ENCODE results near the gene HNRNPL.
"Not testable (repeated sequence)": the region's sequence is repeated elsewhere in the genome, so short reads cannot be mapped to it uniquely, and the experiment has no call there.

The HNRNPL gene

DNA sequence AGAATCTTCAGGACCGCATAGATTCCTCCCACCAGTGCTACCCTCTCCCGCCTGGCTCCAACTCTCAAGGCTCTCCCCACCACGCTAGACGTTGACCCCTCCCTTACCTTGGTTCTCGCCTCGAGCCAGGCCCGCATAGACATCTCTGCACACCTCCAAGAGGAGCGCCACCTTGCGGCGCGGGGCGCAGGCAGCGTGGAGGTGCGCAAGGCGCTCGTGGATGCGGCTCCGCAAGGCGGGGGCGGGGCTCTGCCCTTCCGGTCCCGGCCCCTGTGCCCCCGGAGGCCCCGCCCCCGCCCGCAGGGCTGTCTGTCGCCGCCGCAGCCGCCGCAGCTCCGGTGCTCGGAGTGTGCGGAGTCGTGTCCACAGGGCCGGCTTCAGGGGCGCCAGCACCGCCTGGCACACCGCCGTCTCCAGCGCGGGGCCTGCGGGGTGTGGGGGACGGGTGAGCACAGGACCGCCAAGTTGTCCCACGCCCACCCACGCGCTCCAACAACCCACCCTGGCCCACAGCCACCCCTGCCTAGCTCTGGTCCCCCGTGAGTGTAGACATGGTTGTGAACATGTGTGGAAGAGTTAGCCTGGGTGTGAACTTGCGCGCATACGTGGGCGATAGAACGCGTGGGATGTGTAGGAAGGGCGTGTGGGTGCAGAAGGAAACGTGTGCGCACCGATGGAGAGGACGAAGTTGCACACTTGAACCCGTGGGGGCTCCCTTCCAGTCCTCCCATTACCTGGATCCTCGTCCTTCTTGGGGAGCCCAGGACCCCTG lies 20.2 kb upstream of the HNRNPL start:
- peak; percentile 88 for DNase-seq (ENCODE audit: low read depth)

DNA sequence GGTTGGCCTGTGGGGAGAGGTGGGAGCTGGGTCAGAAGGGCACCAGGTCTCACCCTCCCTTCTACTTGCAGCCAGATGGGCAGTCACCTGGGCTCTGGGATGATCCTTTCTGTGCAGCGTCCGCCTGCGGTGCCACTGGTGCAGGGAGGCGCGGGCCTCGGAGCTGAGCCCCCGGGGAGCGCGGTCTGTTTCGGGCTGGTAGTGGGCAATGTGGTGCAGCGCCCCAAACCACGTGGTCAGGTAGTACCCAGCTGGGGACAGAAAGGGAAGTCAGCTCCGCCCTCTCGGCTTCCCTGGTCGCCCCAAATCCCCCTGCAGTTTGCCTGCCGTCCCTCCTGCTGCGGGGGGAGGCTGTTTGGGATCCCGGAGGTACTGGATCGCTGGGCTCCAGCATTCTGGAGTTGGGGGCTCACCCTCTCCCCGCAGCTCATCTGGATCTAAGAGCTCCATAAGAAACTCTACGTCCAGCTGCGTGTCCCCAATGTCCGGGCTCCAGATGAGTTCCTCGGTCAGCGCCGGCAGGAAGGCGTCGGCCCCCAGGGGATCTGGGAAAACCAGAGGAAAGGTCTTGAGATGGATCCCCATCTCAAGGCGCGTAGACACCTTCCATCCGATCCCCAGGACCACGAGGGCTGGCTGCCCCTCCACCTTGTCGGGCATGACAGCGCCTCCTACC lies 19.5 kb upstream of the HNRNPL start:
- no peak for DNase-seq (ENCODE audit: low read depth)

GRCh38 chr19:38868551-38868950 lies 18.8 kb upstream of the HNRNPL start:
- DNase-seq (ENCODE audit: low read depth): no peak

DNA sequence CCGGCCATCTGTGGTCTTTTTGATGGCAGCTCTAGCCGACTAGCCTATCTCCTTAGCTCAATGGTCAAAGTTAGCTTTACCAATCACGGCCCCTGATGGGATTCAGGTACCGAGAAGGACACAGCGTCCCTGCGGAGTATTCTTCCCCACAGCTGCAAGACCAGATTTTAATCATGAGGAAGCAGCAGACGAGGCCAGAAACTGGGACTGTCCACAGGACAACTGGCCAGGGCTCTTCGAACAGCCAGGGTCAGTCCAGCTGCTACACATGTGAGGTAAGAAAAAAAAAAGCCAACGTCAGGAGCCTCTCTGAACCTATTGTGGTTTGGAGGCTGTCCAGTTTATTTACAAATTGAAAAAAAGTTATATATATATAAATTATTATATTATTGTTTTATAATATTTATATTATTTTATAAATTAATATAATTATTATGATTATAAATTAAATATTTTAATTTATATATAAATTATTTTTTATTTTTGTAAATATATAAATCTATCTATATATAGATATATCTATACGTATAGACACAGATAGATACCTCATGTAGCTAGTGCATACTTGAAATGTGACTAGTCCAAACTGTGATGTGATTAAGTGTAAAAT lies 17.5 kb upstream of the HNRNPL start:
- DNase-seq (ENCODE audit: low read depth): no peak

DNA sequence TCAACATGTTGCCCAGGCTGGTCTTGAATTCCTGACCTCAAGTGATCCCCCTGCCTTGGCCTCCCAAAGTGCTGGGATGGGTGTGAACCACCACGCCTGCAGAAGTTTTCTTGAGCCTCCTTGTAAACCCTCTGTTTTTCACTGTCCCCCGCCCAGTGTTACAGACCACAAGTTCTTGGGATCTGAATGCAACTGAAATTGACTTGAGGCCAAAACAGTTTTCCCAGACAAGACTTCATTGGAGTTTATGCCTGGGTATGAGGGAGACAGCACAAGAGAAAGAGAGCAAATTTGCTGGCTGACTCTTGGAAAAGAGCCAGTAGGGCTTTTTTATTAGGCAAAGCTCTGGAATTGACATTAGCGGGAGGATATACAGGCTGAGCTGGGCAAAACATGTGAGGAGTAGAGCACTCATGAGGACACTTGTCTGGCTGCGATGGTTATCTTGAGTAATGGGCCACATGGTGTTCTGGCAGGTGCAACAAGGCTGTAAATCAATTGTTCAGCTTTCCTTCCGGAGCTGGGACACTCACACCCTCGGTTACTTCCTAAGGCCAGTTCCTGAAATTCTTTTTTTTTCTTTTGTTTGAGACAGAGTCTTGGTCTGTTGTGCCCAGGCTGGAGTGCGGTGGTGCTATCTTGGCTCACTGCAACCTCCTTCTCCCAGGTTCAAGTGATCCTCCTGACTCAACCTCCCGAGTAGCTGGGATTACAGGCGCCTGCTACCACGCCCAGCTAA lies 12.7 kb upstream of the HNRNPL start:
- DNase-seq (ENCODE audit: low read depth): no peak

DNA sequence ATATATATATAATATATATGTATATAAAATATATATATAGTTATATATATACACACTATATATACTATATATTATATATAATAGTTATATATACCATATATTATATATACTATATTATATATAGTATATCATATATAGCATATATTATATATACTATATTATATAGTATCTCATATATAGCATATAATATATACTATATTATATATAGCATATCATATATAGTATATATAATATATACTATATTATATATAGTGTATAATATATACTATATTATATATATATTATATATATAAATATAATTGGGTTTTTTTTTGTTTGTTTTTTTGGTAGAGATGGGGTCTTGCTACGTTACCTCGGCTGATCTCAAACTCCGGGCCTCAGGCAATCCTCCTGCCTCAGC lies 11.6 kb upstream of the HNRNPL start:
- DNase-seq (ENCODE audit: low read depth): no peak

GRCh38 chr19:38859631-38860204 lies 9.9 kb upstream of the HNRNPL start:
- not testable (repeated sequence) for DNase-seq (ENCODE audit: low read depth)

DNA sequence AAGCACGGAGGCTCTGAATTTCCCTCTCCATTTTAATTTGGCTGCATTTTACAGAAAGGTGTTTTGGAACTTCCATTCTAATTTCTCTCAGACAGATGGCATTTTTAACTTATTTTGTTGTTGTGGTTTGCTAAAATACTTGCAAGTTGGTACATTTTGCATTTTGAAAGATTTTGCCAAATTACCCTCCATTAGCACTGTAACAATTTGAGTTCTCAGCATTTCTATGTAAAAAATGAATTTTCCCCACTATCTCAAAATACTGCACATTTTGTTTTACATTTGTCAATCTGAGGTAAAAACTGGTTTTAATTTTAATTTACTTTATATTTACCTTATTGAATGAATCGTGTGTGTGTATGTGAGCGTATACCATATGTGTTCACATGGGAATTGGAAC lies 7.0 kb upstream of the HNRNPL start:
- DNase-seq (ENCODE audit: low read depth): no peak

DNA sequence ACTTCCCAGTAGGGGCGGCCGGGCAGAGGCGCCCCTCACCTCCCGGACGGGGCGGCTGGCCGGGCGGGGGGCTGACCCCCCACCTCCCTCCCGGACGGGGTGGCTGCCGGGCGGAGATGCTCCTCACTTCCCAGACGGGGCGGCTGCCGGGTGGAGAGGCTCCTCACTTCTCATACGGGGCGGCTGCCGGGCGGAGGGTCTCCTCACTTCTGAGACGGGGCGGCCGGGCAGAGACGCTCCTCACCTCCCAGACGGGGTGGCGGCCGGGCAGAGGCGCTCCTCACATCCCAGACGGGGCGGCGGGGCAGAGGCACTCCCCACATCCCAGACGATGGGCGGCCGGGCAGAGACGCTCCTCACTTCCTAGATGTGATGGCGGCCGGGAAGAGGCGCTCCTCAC lies 6.0 kb upstream of the HNRNPL start:
- not testable (repeated sequence) for DNase-seq (ENCODE audit: low read depth)

DNA sequence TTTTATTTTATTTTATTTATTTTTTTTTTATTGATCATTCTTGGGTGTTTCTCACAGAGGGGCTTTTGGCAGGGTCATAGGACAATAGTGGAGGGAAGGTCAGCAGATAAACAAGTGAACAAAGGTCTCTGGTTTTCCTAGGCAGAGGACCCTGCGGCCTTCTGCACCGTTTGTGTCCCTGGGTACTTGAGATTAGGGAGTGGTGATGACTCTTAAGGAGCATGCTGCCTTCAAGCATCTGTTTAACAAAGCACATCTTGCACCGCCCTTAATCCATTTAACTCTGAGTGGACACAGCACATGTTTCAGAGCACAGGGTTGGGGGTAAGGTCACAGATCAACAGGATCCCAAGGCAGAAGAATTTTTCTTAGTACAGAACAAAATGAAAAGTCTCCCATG lies 5.2 kb upstream of the HNRNPL start:
- not testable (repeated sequence) for DNase-seq (ENCODE audit: low read depth)

GRCh38 chr19:38853214-38853613 lies 3.4 kb upstream of the HNRNPL start:
- no peak for DNase-seq (ENCODE audit: low read depth)

GRCh38 chr19:38852231-38853044 lies 2.7 kb upstream of the HNRNPL start:
- DNase-seq (ENCODE audit: low read depth): peak; percentile 53

DNA sequence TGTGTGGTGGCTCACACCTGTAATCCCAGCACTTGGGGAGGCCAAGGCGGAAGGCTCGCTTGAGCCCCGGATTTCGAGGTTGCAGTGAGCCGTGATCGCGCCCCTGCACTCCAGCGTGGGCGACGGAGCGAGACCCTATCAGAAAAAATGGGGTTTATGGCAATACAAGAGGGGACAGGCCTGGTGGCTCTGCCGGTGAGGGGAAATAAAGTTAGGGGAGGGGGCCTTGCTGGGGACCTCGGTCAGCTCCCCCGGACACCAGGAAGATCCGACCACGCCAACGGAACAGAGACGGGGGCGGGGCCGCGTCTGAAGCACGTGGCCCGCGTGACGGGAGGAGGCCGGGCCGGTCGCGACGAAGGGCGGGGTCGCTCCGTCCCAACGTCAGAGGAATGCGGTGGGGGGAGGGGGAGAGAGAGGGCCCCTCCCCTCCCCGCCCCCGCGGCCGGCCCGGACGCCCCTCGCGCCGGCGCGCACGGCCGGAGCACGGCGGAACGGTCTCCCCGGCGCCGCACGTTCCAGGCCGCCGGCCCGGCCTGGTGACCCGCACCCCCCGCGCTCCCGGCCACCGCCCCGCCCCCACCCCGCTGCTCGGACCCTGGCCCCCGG lies 1.9 kb upstream of the HNRNPL start:
- DNase-seq (ENCODE audit: low read depth): peak; percentile 83

DNA sequence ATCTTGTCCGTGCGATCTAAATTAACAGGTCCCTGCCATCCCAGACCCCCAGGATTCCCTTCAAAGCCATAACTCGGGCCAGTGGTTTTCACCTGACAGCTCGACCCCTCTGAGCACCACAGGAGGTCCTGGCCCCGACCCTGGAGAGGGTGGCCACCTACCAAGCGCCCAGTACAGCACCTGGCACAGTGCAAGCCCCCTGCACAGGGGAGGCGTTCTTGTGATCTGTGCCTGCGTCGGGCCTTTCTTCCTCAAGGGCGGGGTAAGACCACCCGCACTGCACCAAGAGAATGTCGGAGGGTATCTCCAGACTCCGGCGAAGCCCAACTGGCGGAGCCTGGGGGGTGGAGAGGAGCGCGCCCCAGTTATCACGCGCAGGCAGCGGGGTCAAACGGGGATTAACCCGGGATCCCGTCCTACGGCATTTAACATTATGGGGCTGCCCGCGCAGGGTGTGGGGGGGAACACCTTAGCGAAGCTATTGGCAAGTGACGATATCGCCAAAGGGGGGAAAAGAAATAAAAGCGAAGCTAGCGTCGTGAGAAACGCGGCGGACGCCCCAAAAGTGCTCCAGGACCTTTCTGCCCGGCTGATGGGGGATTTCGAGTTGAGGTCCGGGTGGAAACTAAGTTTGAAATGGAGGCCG lies 1.3 kb upstream of the HNRNPL start:
- DNase-seq (ENCODE audit: low read depth): peak; percentile 36

DNA sequence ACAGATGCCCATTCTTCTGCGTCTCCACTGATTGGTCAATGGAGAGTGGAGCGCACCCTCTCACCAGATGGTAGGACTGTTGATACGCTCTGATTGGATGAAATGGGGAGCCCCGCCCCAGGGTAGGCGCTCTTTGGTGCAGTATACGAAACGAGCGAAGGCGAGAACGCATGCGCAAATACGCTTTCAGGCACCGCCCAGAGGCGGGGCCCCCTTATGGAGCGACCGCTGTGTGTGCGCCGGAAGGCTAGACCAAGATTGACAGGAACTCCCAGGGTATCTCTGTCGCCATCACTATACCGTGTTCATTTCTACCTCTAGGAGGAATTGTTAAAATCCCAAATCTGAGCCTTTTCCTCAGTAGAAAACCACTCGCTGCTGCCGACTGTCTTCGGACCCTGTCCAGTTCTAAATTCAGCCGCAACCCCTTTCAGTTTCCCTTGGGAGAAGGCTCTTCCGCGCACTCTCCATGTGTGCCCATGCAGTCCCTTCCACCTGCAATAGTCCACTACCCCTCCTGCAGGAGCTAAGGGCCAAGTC lies 720 bp upstream of the HNRNPL start:
- peak; percentile 98 for DNase-seq (ENCODE audit: low read depth)

DNA sequence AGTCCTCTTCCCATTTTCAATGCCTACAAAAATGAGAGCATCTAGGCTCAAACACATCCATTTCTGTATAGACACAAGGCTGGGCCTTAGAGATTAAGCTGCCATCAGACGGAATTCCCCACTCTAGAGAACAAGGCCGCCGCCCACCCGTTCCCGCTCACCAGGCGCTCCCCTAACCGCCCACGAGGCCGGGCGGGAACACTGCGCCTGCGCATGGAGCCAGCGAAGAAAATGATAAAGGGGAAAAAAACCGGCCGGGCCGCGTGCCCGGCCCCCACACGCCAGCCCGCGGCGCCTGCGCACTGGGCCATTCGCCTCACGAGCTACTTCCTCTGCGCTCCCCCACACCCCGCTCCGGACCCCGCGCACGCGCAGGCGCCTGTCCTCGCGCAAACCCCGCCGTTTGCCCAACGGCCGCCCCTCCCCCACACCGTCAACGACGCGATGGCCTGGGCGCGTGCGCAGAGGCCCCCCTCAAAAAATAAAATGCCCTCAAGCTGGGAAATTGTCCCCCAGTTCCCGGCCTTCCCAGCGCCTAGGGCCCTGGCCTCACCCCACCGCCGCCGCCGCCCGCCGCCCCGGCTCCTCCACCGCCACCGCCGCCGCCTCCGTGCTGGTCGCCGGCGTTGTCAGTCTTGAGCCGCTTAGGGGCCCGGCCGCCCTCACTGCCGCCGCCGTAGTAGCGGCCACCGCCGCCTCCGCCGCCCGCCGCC lies 483 bp downstream of the HNRNPL start:
- peak; percentile 99 for DNase-seq (ENCODE audit: low read depth)

DNA sequence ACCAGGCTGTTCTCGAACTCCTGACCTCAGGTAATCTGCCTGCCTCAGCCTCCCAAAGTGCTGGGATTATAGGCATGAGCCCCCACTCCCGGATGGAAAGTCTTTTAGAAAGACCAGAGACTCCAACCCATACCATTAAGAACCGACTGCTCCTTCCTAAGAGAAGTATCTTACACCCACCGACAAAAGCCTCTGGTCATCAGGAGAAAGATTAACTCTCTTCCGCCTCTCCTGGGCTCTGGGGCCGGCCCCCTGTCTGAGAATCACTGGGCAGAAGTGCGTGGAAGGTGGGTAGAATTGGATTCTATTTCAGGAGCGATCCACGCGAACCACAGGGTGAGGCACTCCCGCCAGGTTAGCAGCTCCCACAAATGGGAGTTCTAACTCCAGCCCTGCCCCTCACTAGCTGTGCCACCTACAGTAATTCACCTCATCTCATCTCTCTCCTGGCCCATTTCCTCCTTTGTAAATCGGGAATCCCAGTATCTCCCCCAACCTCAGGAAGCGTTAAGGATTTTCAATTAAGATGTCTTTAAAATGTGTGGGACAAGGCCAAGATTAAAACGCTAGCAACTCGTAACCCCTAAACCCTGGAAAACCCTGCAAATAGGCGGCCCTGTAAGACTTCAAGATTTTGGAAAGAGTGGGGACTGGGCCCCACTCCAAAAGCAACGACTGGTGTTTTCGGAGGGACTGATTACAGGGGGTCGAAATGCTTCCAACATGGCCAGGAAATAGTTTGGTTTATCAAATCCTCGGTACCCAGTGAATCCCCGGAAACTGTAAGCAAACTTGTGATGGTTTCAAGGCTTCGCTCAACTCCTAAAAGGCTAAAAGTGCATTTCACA lies 1.3 kb downstream of the HNRNPL start:
- DNase-seq (ENCODE audit: low read depth): no peak

DNA sequence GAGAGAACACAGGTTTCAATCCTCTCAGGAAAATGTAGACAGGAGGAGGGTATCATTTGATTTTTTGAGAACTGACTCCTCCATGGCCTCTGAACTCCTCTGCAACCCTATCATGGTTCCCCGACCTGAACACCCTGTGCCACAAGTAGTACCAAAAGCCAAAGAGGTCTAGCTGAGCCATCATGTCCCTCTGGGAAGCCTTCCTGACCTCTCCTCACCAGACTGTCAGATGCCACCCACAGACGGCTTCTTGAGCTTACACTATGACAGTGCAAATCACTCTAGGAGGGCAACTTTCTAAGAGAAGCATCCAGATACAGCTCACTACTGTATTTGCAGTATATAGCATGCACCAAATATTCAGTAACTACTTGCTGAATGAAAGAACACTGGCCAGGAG lies 3.7 kb downstream of the HNRNPL start:
- no peak for DNase-seq (ENCODE audit: low read depth)
